WI38 (cell line): ENCODE results near the gene TSPAN11.

Experiments used
- H3K4me3 ChIP-seq: 2 replicates; pipeline ENCODE4 v1.5.1; 2011; ENCODE audit warnings: low read depth, mild to moderate bottlenecking, control low read depth, low read length
- CTCF ChIP-seq: IDR thresholded peaks from 2 replicates; pipeline ENCODE4 v1.5.1; 2012; ENCODE audit warnings: low read depth, mild to moderate bottlenecking, control low read depth, low read length

The TSPAN11 gene

GRCh38 chr12:30965613-30965985 is 39.1 kb downstream of the TSPAN11 start:
- no peak overlapping the region for H3K4me3 ChIP-seq

DNA sequence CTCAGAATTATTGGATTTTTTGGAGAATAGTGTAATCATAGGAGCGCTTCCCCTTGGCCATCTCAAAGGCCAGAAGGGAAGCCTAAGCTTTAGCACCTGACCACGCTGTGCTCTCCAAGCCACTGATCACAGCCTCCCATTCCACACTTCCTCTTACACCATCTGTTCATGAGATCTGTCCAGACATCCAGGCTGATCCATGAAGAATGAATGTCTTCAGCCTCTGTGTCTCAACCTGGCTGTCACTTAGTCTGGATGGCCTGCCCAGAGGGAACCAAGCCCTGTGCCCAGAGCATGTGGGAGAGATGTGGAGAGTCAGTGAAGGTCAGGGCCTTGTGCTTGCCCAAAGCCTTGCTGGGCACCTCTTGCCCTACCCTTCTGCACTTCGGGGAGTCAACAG is 40.5 kb downstream of the TSPAN11 start:
- H3K4me3 ChIP-seq: no peak overlapping the region

More at GRCh38 chr12:30965613-30965985, 39.1 kb downstream of the TSPAN11 start:
- TF ChIP-seq CTCF: no peak

DNA sequence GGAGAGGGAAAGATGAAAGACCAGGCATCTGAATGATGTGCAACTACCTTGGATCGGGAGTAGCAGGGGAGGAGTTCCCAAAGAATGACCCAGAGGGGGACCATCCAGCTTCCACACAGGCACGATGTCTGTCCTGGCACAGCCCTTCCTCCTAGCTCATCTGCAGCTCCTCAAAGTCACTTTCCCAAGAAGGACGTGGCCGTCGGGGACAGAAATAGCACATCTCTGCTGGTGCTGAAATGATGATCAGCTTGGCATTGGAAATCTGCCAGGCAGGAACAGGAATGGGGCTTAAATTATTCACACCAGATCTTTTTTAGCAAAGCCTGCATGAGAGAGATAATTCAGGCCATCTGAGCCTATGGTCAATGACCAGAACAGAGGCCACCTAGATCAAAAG is 41.7 kb downstream of the TSPAN11 start:
- no peak for TF ChIP-seq CTCF
- no peak overlapping the region for H3K4me3 ChIP-seq

More for the DNA sequence above, 40.5 kb downstream of the TSPAN11 start:
- no peak for TF ChIP-seq CTCF

DNA sequence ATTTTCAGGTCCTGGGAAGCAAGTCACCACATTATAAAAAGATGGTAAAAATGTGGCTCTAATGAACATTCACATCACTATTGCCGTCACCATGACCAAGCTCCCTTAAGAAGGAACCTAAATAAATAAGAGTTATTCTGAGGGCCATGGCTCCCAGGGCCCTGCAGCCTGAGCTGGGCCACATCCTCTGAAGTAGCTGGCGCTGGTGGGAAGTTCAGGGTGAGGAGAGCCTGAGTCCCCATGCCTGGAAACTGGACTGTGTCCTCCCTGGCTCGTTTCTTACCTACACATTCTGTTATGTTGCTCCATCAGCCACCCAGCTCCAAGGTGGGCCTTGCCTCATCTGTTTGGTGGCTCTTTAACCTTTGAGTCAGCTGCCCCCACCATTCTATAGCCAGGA is 42.5 kb downstream of the TSPAN11 start:
- H3K4me3 ChIP-seq: no peak overlapping the region
- no peak for TF ChIP-seq CTCF

DNA sequence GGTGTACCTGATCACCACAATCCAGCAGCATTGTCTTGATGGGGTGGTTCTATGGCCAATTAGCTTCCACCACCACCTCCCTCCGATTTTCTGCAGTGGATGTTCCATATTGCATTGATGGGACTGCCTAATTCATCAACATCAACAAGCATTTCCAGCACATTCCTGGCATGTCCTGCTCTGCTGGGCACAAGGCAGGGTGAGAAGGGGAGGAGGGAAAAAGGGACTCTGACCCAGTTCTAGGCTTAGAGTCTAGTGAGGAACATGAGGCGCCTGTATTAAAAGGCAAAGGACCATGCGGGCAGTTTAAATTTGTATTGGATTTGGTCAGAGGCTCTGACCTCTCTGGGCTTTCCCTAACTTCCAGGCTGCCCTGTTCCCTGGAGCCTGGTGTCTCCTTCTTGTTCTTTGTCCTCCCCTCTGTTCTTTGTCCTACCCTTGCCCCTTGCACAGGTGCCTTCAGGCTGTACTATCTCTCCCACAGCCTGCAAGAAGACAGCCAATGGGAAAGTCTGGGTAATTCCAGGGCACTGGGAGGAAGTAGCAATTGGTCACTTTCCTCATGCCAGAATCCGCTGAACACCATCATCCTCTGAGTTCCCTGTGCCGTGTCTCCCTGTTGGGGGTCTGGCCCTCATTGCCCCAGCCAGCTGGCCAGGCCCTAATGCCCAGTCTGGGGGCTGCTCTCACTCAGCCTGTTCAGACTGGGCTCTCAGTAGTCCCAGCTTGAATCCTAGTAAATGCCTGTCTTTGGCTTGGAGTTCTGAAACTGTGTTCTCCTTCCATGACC is 43.3 kb downstream of the TSPAN11 start:
- TF ChIP-seq CTCF: no peak
- no peak overlapping the region for H3K4me3 ChIP-seq

GRCh38 chr12:30970559-30971197 is 44.1 kb downstream of the TSPAN11 start:
- TF ChIP-seq CTCF: no peak
- no peak overlapping the region for H3K4me3 ChIP-seq

DNA sequence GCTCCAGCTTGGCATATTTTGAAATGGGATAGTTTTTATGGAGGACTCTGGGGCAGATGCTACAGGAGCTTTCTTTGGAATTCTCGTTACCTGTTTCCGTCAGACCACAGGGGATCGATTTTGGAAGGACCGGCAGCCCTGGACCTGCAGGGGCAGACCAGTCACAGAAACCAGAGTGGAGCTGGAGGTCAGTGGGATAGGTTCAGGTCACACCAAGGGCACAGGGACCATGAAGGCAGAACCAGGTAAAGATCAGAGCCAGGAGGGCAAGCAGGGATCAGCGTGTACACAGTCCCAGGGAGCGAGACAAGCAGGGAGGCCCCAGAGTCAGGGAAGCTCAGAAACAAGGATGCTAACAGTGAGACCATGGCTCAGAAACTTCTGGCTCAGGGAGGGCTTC is 45.5 kb downstream of the TSPAN11 start:
- TF ChIP-seq CTCF: no peak
- no peak overlapping the region for H3K4me3 ChIP-seq
